AG08396 (cell line): ENCODE results near the gene NYNRIN.
A peak's percentile ranks its signal among the peaks of the same experiment; 100 is the strongest.
"Not testable (repeated sequence)": the region's sequence is repeated elsewhere in the genome, so short reads cannot be mapped to it uniquely, and the experiment has no call there.

Source experiments
- DNase-seq: peaks from one replicate; pipeline ENCODE4 v3.0.0; 2012; ENCODE audit warnings: low spot score, mixed read lengths

Gene NYNRIN

GRCh38 chr14:24431569-24432258 is 32.9 kb downstream of the NYNRIN start:
- peak; percentile 91 for DNase-seq

GRCh38 chr14:24432259-24433131 is 33.7 kb downstream of the NYNRIN start:
- no peak for DNase-seq

DNA sequence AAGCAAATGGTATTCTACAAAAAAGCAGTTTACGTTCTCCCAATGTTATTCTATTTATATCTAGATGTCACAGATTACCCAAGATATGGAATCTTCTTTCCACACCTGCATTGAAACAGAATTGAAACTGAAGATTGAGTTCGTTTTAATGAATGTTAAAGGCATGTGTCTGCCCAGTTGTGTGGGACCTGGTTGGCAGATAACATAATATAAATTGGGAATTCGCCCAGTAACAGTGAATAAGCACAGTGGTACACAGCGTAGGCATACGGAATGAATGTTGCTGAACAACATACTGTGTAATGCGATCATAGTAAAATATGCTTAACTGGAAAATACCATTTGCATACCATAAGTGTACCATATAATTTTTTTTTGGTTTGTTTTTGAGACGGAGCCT is 35.2 kb downstream of the NYNRIN start:
- DNase-seq, result no peak

- no peak for DNase-seq
These were observed 35.9 kb downstream of the NYNRIN start for GRCh38 chr14:24434676-24435075.

DNA sequence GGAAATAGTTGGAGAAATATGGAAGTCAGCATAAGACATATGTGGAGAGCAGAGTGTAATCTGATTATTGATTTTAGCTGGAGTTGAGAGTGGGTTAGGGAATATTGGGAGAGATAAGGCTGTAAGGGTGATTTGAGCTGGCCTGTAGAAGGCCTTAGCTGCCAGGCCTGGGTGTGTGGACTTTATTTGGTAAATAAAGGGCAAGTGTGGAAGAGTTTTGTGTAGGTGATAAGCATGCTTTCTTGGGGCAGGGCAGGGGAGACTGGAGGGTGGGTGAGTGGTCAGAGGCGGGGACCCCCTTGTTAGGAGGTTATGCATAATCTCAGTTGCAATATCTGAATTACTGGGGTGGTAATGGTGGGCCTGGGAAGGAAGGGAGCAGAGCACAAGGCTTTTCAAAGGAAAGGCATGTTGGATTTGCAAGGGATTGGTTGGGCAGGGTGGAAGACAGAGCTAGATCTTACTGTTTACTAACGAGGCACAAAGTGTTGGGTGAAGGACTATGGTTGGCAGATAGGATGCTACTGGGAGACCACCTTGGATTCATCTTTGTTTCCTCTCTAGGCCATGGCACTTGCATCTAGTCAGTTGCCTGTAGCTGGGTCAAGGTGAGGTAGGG is 36.5 kb downstream of the NYNRIN start:
- no peak for DNase-seq

- no peak for DNase-seq
These were observed 37.2 kb downstream of the NYNRIN start for GRCh38 chr14:24435998-24436354.

- peak; percentile 80 for DNase-seq
These were observed 37.7 kb downstream of the NYNRIN start for GRCh38 chr14:24436355-24437019.

DNA sequence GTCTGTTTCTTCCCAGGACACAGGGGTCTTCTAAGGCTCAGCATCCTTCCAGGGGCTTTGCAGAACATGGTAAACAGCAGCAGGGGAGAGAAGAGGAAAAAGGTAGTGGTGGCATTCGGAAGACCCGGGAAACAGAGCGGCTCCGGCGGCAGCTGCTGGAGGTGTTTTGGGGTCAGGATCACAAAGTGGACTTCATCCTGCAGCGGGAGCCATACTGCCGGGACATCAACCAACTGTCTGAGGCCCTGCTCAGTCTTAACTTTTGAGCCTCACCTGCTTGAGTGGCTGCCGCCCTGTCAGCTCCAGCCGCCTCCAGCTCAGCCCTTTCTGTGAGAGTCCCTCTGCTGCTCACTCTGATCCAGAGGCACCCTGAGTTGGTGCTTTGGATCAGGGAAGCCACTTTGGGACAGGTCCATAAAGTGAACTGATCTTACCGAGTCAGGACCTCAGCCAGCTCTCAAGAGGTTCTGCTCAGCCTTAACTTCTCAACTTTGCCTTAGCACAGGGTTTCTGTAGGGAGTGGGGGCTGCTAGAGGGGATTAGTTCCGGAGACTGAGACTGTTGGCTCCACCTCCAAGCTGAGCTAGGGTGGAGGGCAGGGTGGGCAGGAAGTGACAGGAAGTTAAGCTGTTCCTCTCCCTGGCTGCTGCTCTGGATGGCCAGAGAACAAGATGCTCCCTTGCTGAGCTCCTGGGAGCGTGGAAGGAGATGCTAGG is 38.4 kb downstream of the NYNRIN start:
- no peak for DNase-seq

DNA sequence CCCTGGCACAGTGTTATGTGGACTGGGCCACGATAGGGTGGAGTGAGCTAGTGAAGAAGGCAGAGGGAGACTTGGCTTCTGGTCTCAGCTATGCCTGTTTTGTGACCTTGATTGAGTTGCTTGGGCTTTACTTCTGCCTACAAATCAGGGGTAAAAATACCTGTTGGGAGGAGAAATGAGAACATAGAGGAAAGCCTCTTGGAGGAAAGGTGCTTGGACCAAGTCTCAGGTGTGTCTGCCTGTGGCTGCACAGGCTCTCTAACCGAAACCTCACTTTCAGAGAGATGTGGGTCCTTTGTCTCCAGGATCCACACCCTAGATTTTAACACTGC is 38.9 kb downstream of the NYNRIN start:
- no peak for DNase-seq

DNA sequence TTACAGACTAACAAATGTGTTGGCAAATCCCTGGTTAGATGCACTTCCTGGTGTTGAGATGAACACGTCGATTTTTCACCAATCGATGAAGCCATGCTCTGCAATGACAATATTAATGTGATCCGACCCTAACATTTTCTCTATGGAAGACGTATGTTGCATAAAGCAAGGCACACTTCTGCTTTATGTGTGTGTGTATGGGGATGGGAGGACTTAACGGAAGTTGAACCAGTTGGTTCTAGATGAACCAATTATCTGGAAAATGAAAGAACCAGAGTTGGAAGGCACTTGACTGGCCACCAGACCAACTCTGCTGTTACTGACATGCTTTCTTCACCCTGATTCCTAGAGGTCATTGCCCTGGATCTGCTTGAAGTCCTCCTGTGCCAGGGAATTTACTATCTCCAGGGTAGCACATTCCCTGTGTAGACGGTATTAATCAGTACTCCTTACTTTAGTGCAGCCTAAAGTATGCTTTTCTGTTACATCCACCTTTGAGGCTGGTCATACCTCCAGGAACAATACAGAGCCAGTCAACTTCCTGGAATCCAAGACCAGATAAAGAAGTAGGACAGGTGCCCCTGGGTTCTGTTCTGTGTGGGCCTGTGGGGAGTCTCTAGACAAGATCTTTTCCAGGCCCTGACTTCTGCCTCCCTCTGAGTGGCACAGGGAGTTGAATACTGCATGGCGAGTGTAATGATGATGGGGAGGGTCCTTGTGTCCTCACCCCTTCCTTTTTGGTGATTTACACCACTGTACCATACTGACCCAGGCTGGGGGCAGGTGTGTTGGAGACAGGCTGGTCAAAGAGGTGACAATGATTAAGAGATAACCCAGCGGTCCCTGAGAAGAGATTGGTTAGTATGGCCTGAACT is 39.7 kb downstream of the NYNRIN start:
- no peak for DNase-seq

DNA sequence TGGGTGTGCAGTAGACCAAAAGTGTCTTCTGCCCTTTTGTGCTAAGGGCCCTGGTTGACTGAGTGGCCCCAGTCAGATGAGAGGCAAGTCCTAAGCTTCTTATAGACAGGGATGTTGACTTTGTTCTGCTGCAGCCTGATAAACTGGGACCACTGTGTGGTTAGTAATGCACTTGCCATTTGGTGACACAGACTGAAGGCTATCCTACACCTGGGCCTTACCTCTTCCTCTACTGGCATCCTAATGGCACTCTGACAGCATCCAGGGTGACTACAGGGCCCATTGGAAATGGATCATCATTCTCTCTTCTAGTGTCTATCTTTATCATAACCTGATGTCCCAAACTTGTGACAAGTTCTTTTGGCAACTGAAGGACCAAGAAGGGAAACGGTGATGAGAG is 40.5 kb downstream of the NYNRIN start:
- DNase-seq, result no peak

- no peak for DNase-seq
These were observed 41.2 kb downstream of the NYNRIN start for GRCh38 chr14:24439830-24440605.

- no peak for DNase-seq
These were observed 42.0 kb downstream of the NYNRIN start for GRCh38 chr14:24440606-24441399.

DNA sequence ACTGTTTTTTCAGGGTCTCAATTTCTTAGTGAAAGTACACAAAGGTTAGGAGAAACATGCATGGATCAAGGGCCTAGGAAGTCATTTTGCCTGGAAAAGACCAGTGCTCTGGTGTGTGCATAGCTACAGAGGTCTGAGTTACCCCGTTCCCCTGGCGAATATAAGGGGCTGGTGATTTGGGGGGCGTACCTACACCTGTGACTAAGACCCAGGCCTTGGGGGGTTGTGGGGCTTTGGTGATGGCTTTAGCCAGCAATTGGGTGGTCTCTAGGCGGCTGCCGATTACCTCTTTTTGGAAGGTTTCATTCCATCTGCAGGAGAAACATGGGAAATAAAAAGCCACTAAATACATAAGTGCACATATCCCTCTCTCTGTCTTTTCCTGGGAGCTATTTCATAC is 42.7 kb downstream of the NYNRIN start:
- DNase-seq, result no peak

GRCh38 chr14:24441904-24442239 is 43.1 kb downstream of the NYNRIN start:
- peak; percentile 57 for DNase-seq

DNA sequence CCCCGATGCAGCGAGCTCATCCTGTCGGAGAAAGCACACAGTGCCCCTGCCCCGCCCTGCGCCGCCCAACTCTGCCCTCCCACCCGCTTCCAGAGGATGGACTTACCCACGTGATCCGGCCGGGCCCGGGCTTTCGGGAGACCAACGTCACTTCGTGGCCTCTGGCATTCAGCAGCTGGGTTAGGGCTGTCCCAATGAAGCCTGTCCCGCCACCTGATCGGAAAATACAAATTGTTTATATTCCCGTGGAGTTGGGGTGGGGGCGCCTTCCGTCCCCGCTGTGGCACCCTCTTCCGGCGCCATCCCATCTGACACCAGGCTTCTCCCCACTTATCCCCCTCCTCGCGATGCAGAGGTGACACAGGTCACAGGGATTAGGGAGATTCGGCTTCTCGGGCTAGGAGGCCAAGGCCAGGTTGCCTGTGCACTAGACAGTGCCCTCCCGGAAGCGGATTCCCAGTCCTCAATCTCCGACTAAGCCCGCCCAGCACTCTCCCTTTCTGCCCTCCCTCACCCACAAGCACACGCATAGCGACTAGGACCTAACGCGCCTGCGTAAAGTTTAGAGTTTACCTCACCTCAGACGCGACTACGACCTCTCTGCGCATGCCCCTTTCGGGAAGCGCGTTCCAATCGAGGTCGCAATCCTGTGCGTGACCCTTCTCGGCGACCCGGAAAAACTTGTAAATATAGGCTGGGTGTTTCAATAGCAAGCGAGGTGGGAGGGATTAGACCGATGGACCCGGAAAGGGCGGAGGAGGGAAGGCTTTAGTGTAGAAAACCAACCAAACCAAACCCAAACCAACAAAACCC is 43.6 kb downstream of the NYNRIN start, which contains the start of gene SDR39U1:
Gene SDR39U1, minus strand, starts transcription at position 537 of the 813 bp plus-strand sequence. Its CDS starts 7 bp downstream, at position 530.
- DNase-seq, result peak; percentile 96

GRCh38 chr14:24443053-24443665 is 44.4 kb downstream of the NYNRIN start:
- DNase-seq, result no peak

- not testable (repeated sequence) for DNase-seq
These were observed 52.0 kb downstream of the NYNRIN start for GRCh38 chr14:24450828-24451227.
